Bronchial epithelial cell (primary cell): ENCODE results near the gene WDR6. TPM values are rescaled to one million over a fixed set of nuclear protein-coding genes. Genes with fewer than 3 reads are reported as not detected.

Source experiments
- DNase-seq: peaks from one replicate; pipeline ENCODE4 v3.0.0-alpha.2; 2010; ENCODE audit warnings: low read depth
- FAIRE-seq: peaks from 2 replicates; lab custom pipeline; 2011; peaks lifted over from hg19 to GRCh38; lab: Jason Lieb, UNC
- H3K27me3 ChIP-seq: 2 replicates; pipeline ENCODE4 v1.5.1; 2011; ENCODE audit warnings: low read length; ENCODE audit not compliant: control insufficient read depth, insufficient read depth
- H3K36me3 ChIP-seq: 2 replicates; pipeline ENCODE4 v1.5.1; 2011; ENCODE audit warnings: low read length; ENCODE audit not compliant: control insufficient read depth, insufficient read depth
- H3K4me3 ChIP-seq: 2 replicates; pipeline ENCODE4 v1.5.1; 2011; ENCODE audit warnings: mild to moderate bottlenecking, low read depth, low read length, control low read depth
- total RNA-seq: library from RNA; depleted of rRNA; stranded (reverse); fragments of >200 nt; gene quantifications from 2 replicates; pipeline ENCODE4 v1.2.1, GENCODE V29; 2014
- TF ChIP-seq, protein P1 (sequence below): IDR thresholded peaks from 2 replicates; pipeline ENCODE4 v1.5.1; 2011; ENCODE audit warnings: mild to moderate bottlenecking, moderate library complexity, low read length, control low read depth, inconsistent platforms; ENCODE audit not compliant: insufficient read depth, severe bottlenecking

Gene WDR6
- total RNA-seq, 1 donor from 2014 or later = 61.1 TPM

DNA sequence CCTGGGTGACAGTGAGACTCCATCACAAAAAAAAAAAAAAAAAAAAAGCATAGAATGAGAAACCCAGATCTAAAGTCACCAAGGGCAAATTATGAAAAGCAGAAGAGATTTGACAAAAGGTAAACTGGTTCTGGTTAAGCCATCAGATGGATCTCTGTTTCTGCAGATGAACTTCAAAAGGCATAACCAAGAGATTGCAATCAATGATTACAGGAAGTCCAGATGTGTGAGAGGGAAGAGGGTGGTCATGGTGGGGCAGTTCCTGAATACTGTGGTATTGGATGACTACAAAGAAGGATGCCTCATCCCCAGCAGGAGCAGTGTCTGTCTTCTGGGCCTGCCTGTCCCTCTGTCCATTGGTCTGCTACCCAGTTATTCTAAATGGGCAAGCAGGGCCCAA lies 13.4 kb upstream of the WDR6 start:
- DNase-seq (no peak), FAIRE-seq (no peak)
- TF ChIP-seq, protein P1, sequence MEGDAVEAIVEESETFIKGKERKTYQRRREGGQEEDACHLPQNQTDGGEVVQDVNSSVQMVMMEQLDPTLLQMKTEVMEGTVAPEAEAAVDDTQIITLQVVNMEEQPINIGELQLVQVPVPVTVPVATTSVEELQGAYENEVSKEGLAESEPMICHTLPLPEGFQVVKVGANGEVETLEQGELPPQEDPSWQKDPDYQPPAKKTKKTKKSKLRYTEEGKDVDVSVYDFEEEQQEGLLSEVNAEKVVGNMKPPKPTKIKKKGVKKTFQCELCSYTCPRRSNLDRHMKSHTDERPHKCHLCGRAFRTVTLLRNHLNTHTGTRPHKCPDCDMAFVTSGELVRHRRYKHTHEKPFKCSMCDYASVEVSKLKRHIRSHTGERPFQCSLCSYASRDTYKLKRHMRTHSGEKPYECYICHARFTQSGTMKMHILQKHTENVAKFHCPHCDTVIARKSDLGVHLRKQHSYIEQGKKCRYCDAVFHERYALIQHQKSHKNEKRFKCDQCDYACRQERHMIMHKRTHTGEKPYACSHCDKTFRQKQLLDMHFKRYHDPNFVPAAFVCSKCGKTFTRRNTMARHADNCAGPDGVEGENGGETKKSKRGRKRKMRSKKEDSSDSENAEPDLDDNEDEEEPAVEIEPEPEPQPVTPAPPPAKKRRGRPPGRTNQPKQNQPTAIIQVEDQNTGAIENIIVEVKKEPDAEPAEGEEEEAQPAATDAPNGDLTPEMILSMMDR = no peak
- Histone ChIP-seq H3K36me3 (no peaks in the 10 kb centered on the region), H3K4me3 (no peak overlapping the region), H3K27me3 (no peaks in the 10 kb centered on the region)

DNA sequence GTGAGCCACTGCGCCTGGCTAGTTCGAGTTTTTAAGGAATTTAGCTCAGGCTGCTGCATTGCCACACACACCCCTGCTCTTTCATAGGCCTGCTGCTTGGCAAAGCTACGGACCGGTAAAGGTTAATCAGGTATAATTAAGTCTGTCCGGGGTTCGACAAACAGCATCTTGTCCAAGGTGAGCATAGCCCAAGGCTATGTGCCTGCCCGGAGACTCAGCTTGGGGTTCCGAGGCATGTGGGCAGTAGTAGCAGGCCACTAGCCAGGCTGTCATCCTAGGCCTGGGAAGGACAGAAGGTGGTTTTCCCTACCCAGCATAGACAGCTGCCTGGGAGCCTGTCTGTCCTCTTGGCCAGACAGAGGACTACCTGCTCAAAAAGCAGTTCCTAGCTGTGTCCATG lies 10.6 kb upstream of the WDR6 start:
- FAIRE-seq (no peak), DNase-seq (no peak)
- TF ChIP-seq, protein P1 = no peak
- no peaks in the 10 kb centered on the region for H3K36me3 ChIP-seq
- no peak overlapping the region for H3K4me3 ChIP-seq
- H3K27me3 ChIP-seq = no peaks in the 10 kb centered on the region

DNA sequence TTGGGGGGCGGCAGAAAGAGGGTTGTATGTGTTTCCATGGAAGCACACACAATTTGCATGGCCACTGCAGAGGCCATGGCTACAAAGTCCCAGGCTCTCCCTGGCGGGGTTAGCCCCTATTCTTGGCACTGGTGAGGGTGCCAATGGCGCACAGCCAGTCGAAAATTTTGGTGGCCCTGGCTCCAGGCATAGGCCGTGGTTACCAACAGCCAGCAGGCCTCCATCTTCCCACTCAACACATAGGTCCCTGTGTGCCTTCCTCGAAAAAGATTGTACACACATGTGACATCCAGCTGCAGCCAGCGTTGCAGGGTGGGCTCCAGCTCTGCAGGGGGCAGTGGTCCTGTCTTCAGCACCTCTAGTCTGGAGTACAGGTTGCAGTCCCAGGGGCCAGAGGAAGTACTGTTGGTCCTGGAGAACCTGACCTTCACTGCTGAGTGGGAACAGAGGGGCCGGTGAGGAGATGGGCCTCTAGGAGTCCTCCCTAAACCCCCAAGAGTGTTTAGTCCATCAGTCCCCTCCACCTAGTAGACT lies 10.0 kb upstream of the WDR6 start:
- no peak overlapping the region for H3K4me3 ChIP-seq
- no peaks in the 10 kb centered on the region for H3K27me3 ChIP-seq
- TF ChIP-seq, protein P1 = no peak
- no peak for FAIRE-seq
- no peak for DNase-seq
- no peaks in the 10 kb centered on the region for H3K36me3 ChIP-seq

DNA sequence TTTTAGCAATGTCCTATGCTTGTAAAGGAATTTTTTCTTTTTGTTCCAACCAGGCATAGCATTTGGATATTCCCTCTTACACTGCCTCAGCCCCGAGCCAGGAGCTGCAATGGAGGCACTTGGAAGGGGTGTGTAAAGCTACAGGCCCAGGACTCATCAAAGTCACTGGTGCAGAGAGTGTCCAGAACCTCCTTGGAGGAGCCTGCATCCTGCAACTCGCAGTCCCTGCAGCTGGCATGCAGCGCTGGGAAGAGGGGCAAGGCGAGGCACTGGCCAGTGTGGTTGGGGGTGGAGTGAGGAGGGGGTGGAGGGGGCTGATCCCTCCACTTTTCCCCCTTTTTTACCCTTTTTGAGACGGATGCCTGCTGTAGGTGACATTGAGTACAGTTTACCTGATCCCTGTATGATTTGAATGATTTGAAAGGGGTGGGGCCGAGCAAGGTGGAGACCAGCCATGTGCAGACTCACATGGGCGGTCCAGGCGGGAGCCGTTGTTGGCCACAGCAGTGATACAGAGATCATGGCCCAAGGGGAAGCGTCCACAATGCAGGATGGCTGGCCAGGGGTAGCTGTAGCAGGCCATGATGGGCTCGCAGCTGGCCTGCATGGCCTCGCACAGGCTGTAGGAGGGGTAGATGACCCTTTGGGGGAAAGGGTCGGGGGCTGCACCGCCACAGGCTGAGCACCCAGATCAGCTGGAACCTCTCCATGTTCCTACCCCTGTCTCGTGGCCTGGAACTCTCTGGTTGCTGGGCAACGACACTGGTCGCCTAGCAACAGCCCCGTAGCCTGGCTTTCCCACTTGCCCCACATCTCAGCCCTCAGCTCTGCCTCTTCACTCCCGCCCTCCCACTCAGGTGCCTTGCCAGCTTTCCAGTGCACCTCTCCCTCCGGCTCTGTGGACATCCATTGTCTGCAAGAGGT lies 9.2 kb upstream of the WDR6 start:
- H3K4me3 ChIP-seq = no peak overlapping the region
- H3K36me3 ChIP-seq = no peaks in the 10 kb centered on the region
- FAIRE-seq (no peak), DNase-seq (no peak)
- H3K27me3 ChIP-seq = no peaks in the 10 kb centered on the region
- TF ChIP-seq, protein P1 = no peak

DNA sequence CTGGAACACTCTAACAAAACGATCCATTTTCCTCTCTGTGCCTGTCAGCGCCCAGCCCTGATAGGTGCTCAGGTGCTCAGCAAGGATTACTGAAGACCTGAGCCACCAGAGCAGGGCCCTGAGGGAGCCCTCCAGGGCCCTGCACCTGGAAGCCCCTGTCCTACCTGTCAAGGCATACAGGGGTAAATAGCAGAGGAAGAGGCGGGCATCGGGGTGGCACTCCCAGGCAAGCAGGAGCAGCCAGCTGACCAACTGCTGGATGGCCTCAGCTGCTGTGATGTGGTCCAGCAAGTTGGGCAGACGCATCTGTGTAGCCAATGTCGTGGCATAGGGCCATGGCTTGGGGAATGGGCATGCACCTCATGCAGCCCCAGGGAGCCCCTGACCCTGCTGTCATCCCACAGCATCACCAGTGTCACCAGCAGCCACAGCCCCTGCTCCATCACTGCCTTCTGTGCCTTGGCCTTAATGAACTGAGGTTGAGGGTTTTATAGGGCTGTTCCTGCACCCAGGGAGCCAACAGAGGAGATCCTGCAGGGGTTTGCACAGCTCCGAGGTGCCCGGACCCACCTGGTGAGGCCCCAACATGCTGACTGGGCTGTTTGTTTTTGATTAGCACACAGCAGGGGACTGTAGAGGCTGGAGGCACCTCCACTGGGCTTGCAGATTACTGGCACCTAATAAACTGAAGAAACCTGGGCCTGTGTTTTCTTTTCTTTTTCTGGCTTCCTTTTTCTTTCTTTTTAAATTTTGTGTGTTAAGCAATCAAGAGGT lies 7.9 kb upstream of the WDR6 start:
- DNase-seq = no peak
- TF ChIP-seq, protein P1 = no peak
- no peak for FAIRE-seq
- H3K36me3 ChIP-seq = no peaks in the 10 kb centered on the region
- H3K27me3 ChIP-seq = no peaks in the 10 kb centered on the region
- H3K4me3 ChIP-seq = no peak overlapping the region
